CD4-positive, alpha-beta T cell treated with Interleukin-1 beta for 1 hour (primary cell): ENCODE measurements around the gene PLA2G6.
"Not testable (repeated sequence)": the region's sequence is repeated elsewhere in the genome, so short reads cannot be mapped to it uniquely, and the experiment has no call there.

Source experiments
- DNase-seq, 2 donors: peaks; one replicate each; pipeline ENCODE4 v3.0.0-alpha.2; 2020 to 2022

The PLA2G6 gene

DNA sequence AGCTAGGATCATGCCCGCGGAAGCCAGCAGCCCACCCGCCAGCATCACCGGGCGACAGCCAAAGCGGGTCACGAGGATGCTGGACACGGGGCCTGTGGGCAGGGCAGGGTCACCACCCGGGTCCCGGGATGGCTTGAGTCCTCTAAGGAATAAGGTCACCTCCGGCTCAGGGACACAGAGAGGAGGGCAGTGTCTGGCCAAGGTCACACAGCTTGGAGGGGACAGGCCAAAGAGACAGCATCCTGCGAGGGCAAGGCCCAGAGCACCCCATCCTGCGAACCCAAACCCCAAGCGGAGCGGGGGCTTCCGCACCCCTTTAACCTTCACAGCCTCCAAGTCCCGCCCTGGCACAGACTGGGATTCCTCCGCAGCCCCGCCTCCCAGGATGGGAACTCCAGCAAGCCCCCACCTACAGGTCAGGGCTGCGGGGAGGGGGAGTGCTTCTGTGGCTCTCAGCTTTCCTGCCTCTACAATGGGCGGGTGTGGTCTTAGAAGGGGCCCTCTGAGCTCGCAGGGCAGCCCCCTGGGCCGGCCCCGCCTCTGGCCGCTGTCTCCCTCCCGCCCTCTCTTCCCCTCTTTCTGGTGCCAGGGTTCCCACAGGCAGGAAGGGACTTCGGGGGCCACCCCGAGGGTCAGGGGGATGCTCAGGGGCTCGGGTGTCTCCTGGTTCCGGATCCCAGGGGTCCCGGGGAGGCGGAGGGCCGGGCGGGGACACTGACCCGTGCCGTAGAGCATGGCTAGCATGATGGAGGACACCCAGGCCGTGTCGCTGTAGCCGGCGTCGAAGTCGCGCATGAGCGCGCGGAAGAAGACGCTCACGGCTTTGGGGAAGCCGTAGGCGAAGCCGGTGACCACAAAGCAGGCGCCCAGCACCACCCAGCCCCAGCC is 99.4 kb downstream of the PLA2G6 start:
- DNase-seq, result no peak

DNA sequence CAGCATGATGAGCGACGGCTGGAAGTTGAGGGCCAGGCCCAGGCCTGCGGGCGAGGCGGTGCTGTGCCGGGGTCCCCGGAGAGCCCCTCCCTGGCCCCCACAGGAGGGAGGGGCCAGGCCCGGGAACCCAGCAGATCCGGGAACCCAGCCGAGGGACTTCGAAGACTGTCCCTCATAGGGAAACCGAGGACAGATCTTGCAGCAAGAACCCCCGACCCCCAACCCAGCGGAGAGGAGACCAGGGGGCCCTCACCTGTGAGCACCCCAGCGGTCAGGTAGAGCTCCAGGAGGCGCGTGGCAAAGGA is 100.0 kb downstream of the PLA2G6 start:
- no peak for DNase-seq

DNA sequence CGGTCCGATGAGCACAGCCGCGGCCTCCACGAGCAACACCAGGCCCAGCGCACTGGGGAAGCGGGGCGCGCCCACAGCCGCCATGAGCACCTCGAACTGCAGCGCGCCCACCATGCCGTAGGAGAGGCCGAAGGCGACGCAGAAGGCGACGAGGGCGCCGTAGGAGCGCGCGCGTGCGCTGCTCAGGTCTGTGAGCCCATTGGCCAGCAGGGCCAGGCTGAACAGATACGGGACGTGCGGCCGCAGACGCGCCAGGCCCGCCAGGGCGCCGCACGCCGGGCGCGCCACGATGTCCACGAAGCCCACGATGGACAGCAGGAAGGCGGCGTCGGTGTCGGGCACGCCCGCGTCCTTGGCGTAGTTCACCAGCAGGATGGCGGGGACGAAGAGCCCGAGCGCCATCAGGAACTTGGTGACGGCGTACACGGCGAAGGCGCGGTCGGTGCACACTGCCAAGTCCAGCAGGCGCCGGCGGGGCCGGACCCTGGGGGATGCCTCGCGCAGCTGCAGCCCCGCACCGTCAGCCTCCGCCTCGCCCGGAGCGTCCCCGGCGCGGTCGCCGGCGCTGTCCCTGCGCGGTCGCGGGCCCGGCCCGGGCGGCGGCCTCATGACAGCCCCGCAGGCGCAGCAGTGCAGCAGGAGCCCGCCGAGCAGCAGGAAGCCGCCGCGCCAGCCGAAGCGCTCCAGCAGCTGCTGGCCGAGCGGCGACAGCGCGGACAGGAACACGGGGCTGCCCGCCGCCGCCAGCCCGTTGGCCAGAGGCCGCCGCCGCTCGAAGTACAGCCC is 100.6 kb downstream of the PLA2G6 start:
- no peak for DNase-seq

GRCh38 chr22:38080474-38080849 is 101.2 kb downstream of the PLA2G6 start:
- no peak for DNase-seq

DNA sequence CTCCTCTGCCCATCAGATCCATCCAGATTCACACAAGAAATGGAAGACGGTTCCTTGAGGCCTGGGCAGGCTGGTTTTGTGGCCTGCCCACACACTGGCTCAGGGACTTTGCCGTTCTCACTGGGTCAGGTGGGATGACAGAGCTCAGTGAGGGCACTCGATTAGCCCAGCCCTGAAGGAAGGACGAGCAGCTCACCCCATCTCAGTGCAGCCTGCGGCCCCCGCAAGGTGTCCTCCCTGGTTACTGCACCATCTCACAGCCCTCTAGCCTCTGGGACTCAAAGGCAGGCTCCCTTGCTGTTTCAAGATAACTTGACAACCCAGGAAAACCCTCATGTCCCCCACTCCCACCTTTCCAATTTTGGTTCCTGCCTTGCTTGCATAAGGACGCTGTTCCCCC is 101.8 kb downstream of the PLA2G6 start:
- no peak for DNase-seq

DNA sequence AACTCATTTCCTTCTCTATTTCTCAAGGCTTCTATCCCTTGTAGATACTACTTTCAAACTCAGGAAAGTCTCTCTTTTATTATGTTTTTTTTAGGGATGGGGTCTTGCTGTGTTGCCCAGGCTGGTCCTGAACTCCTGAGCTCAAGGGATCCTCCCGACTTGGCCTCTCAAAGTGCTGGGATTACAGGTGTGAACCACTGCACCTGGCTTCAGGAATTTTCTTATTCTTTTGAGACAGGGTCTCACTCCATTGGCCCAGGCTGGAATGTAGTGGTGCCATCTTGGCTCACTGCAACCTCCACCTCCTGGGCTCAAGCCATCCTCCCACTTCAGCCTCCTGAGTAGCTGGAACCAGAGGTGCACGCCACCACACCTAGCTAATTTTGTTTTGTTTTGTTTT is 102.4 kb downstream of the PLA2G6 start:
- not testable (repeated sequence) for DNase-seq

- DNase-seq, result no peak
Measured at GRCh38 chr22:38078046-38078840, 103.4 kb downstream of the PLA2G6 start.

DNA sequence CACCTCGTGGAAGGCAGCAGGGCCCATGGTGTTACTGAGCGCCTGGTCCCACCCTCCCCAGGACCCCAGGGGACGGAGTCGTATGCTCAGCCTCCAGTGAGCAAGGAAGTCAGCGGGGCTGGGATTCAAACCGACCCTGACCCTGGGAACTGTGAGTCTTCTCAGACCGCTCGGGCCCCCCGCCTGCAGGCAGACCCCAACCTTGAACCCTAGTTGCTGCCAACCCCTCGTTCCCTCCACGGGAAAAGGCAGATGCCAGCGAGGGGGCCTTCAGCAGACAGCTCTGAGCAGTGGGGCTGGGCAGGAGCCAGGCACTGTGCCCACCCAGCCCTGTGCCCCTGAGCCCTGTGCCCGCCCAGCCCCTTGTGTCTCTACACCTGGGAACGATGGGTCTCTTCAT is 104.0 kb downstream of the PLA2G6 start:
- no peak for DNase-seq

- DNase-seq, result no peak
Measured at GRCh38 chr22:38077096-38077495, 104.5 kb downstream of the PLA2G6 start.

DNA sequence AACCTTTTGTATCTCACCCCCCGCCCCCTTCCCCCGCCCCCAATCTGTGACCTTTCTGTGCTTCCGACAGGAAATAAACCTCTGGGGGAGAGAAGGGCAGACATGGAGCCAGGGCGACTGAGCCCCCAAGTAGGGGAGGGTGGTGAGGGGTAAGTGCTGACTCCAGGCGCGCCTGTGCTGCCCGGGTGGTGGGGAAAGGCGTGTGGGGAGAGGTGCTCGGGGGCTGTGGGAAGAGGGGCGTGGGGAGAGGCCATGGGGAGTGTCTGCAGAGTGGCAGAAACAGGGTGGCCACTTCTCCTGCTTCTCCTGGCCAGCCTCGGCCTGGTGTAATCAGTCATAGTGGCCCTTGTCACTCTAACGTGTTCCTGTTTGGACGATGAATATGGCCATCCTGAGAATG is 105.7 kb downstream of the PLA2G6 start:
- no peak for DNase-seq

DNA sequence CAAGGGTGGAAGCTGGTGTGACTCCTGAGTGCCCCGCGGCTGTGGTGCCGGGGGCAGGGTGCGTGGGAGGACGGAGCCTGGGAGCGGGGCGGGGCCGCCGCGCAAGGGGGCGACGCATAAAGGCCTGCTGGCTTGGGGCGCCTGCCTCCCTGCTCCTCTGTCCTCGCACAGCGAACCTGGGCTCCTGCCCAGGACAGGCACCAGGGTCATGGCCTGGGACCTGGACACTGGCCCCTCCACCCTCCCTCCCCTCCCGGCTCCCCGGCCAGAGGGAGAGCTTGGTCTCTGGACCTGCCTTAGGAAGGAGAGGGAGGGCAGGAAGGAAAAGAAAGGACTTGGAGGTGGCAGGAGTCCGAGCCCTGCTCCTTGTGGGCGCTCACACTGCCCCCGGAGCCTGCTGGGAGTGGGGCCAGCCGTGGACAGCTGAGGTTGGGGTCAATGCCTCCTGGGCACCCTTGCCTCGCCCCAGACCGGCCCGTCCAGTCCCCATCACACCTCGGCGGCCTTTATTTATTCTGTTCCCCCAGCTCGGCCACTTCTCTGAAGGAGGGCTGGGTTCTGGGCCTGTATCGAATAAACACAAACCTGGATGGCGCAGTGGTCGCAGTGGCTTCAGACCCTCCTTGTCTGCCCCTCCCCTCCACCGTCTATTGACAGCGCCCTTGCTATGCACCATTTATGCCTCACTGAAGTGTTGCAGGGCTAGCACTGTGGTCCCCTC is 106.4 kb downstream of the PLA2G6 start:
- no peak for DNase-seq

- DNase-seq, result no peak
Measured at GRCh38 chr22:38074181-38075104, 107.2 kb downstream of the PLA2G6 start.

GRCh38 chr22:38073150-38074130 is 108.2 kb downstream of the PLA2G6 start:
- no peak for DNase-seq

DNA sequence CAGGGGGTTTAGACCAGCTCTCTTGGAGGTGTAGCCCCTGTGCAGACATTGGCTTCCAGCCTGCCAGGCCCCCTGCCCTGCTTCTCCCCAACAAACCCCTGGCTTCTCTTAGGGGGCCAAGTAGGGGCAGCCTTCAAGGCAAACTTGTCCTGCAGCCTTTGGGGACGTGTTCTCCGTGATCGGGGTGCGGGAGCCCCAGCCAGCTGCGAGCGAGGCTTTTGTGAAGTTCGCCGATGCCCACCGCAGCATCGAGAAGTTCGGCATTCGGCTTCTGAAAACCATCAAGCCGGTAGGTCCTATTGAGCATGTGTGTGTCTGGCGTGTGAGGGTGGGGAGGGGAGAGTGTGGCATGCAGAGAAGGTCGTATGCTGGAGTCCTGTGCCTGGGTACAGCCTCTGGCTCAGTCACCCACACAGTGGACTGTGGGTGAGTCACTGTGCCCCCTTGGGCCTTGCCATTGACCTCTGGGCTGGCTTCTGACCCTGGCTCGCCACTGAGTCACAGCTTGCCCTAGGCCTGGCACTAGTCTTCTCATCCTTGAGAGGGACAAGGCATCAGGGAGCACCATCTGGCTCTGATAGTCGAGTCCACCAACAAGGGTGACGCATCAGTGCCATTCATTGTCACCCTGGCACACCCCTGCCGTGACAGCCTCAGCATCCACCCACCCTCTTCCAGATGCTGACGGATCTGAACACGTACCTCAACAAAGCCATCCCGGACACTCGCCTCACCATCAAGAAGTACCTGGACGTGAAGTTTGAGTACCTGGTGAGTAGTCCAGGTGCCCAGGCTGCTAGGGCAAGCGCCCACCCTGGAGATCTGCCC is 109.1 kb downstream of the PLA2G6 start:
- DNase-seq, result no peak

DNA sequence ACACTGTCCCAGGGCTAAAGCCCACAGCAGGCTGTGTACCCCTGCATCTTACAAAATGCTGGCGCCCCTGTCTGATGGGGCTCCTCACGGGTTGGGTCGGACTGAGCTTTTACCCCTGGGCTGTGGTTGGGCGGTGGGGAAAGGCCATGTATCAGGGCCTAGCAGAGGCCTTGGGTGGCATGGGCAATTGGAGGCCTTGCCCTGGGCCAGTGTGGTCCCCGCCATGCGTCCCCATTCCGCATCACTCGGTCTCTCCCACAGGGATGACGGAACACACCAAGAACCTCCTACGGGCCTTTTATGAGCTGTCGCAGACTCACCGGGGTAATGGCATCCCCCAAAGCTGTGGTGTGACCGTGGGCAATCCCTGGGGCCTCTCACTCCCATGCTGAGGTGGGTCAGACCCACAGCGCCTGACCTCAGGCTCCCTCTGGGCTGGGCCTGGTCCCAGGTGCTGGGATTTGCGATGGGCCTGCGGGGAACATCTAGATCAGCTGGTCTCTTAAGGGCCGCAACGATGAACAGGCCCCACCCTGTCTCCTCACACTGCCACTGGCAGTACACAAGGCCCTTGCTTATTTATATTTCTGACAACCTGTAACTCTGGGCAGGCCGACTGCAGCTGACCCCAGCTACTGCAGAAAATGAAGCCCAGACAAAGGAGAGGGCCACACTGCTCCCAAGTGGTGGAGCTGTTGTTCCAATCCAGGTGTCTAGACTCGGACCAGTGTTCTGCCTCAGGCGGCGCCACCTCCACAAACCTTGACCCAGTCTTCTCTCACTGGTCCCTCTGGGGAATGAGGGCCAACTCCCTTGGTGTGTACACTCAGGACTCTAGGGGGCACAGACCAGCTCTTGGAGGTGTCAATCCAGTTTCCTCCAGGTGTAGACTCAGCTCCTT is 110.0 kb downstream of the PLA2G6 start:
- no peak for DNase-seq

GRCh38 chr22:38070250-38070921 is 111.2 kb downstream of the PLA2G6 start:
- no peak for DNase-seq

DNA sequence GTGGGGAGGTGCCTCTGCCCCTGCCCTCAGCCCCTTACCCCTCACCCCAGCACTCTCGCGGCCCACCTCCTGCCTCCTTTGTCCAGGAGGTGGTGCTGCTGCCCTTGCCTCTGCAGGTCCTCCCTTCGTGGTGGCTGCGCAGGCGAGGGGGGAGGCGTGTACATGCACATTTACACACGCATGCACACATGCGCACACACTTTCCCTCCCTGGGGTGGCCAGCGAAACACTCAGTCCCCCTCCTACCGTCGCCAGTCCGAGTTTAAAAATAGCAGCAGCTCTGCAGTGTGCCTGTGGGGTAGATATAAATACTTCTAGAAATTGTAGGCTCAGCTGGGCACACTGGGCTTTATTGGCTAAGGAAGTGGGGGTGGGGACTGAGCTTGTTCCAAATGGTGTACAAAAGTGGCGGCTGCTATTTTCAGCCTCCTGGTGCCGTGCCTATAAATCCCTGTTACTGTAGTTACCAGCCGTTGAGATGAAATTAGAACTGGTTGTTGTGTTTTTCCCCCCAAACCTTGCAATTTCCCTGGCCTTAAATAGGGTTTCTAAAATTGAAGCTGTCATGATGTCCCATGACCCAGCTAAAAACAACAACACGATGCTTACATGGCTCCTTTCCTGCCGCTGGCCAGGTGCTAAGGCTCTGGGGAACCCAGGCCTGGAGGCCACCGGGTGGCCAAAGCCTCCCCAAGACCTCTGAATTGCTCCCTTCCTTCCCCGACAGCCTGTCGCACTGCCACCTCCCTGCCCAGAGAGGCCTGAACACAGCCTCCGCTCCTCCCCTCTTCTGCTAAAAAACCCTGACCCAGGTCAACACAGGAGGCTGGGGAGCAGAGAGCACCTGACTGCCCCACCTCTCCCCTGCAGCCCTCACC is 112.0 kb downstream of the PLA2G6 start:
- no peak for DNase-seq
